K562 (cell line): ENCODE results near the gene PDE3A. TPM values are rescaled to one million over a fixed set of nuclear protein-coding genes. Genes with fewer than 3 reads are reported as not detected.

Source experiments
- ATAC-seq: fragments of 200-7000 bp; cut with Tn5 transposase; 3 replicates; pipeline ENCODE4 v1.9.1; 2020; ENCODE audit warnings: moderate library complexity
- BruUV-seq: library from RNA; stranded (reverse); fragments of 400-500 nt; replicated peaks from 2 replicates; lab custom pipeline; 2021; lab: Mats Ljungman, UMichigan
- CTCF ChIA-PET: fragments of 300-600 bp; formaldehyde crosslinking; extraction: SDS; loops from one replicate; lab custom pipeline; 2021; ENCODE audit warnings: low intra/inter-chr PET ratio; lab: Yijun Ruan, JAX
- POLR2A ChIA-PET: fragments of 300-600, 350-650 bp; sonication (Branson Sonifier 250); formaldehyde crosslinking; extraction: SDS; loops from one replicate; lab custom pipeline; 2021; ENCODE audit warnings: antibody characterized with exemption, inconsistent platforms; lab: Yijun Ruan, JAX
- DNase-seq, 4 experiments: peaks; one replicate each; pipeline versions ENCODE4 v3.0.0 to v3.0.0-alpha.2; 2011 to 2018; ENCODE audit warnings: low spot score in 3 of 4, mixed read lengths in 3 of 4; ENCODE audit errors: extremely low read depth in 1 of 4
- FAIRE-seq: peaks from 2 replicates; lab custom pipeline; 2011; peaks lifted over from hg19 to GRCh38; lab: Jason Lieb, UNC
- H2AFZ ChIP-seq: 2 replicates; pipeline ENCODE4 v1.6.0; 2011; ENCODE audit warnings: low read depth, low read length, control low read depth, inconsistent platforms
- H3K27ac ChIP-seq: fragments of 200-600 bp; 3 replicates; pipeline ENCODE4 v1.8.0; 2011; ENCODE audit warnings: low read depth, mild to moderate bottlenecking, control low read depth, inconsistent platforms, low read length, moderate library complexity, mixed read lengths; ENCODE audit errors: extremely low read depth
- H3K27me3 ChIP-seq, 2 experiments: fragments of 300-600 bp in 1 of 2; 2 replicates in 1 of 2; 3 replicates in 1 of 2; pipeline versions ENCODE4 v1.6.0 to v1.8.0; 2011; ENCODE audit warnings: inconsistent platforms in 2 of 2, low read length in 2 of 2, mild to moderate bottlenecking in 1 of 2, mixed read lengths in 1 of 2, moderate library complexity in 1 of 2; ENCODE audit not compliant: control insufficient read depth in 2 of 2, insufficient read depth in 2 of 2
- H3K36me3 ChIP-seq: fragments of 300-600 bp; 3 replicates; pipeline ENCODE4 v1.8.0; 2011; ENCODE audit warnings: mild to moderate bottlenecking, low read length, inconsistent platforms; ENCODE audit not compliant: control insufficient read depth, insufficient read depth
- H3K4me1 ChIP-seq, 2 experiments: fragments of 200-600 bp in 1 of 2; replicated peaks in 1 of 2; 2 replicates in 1 of 2; 3 replicates in 1 of 2; pipeline versions ENCODE4 v1.5.1 to v1.8.0; 2011; ENCODE audit warnings: inconsistent platforms in 2 of 2, low read length in 2 of 2, mild to moderate bottlenecking in 1 of 2, mixed read lengths in 1 of 2, moderate library complexity in 1 of 2; ENCODE audit not compliant: control insufficient read depth in 2 of 2, insufficient read depth in 2 of 2
- H3K4me2 ChIP-seq: 2 replicates; pipeline ENCODE4 v1.6.1; 2011; ENCODE audit warnings: low read length, control low read depth, inconsistent platforms, mixed read lengths; ENCODE audit not compliant: insufficient read depth
- H3K4me3 ChIP-seq: fragments of 200-600 bp; sonication (generic), shearing (Covaris generic); 2 replicates; pipeline ENCODE4 v1.5.1; 2016; ENCODE audit warnings: control low read depth, inconsistent platforms
- H3K79me2 ChIP-seq: fragments of 200-600 bp; 3 replicates; pipeline ENCODE4 v1.8.0; 2011; ENCODE audit warnings: low read length, inconsistent platforms; ENCODE audit not compliant: control insufficient read depth, insufficient read depth
- H3K9ac ChIP-seq, 2 experiments: 2 replicates each; pipeline versions ENCODE4 v1.6.0 to v1.6.1; 2011; ENCODE audit warnings: low read depth in 2 of 2, low read length in 2 of 2, control low read depth in 1 of 2, inconsistent platforms in 1 of 2, mild to moderate bottlenecking in 1 of 2, mixed read lengths in 1 of 2; ENCODE audit not compliant: insufficient read depth in 1 of 2
- H3K9me1 ChIP-seq: one replicate; pipeline ENCODE4 v1.6.0; 2011; ENCODE audit warnings: inconsistent platforms, mild to moderate bottlenecking, low read length, moderate library complexity; ENCODE audit not compliant: control insufficient read depth, insufficient read depth
- H3K9me3 ChIP-seq: replicated peaks from 2 replicates; pipeline ENCODE4 v1.5.1; 2011; ENCODE audit warnings: low read depth, low read length, inconsistent platforms; ENCODE audit not compliant: control insufficient read depth, insufficient read depth
- H4K20me1 ChIP-seq: replicated peaks from 2 replicates; pipeline ENCODE4 v1.6.1; 2011; ENCODE audit warnings: low read length, inconsistent platforms, mixed read lengths; ENCODE audit not compliant: control insufficient read depth, insufficient read depth
- NR2F6 ChIP-seq: fragments of 450-650 bp; formaldehyde crosslinking; IDR thresholded peaks from 2 replicates; pipeline ENCODE4 v1.4.0; 2020; ENCODE audit warnings: mild to moderate bottlenecking
- PHF21A ChIP-seq: fragments of 450-650 bp; IDR thresholded peaks from 2 replicates; pipeline ENCODE4 v1.6.1; 2017; ENCODE audit warnings: low read depth, borderline replicate concordance
- ZNF165 ChIP-seq: fragments of 250-450 bp; sonication (Bioruptor Pico); IDR thresholded peaks from 2 replicates; pipeline ENCODE4 v1.4.0; 2020; ENCODE audit warnings: borderline replicate concordance
- ZNF445 ChIP-seq: fragments of 250-450 bp; sonication (Bioruptor Pico); IDR thresholded peaks from 2 replicates; pipeline ENCODE4 v1.4.0; 2020; ENCODE audit warnings: low read depth, mild to moderate bottlenecking, moderate library complexity
- WGBS: fragments of 100-300 bp; shearing (Covaris generic); methylation state at CpG from one replicate; pipeline ENCODE4 v1.1.6; 2016; ENCODE audit warnings: low coverage, mixed read lengths; ENCODE audit not compliant: insufficient coverage; ENCODE audit errors: missing lambda C conversion rate; 5-methylcytosine and 5-hydroxymethylcytosine counted together
- in situ Hi-C: fragments of 300-500 bp; cut with MboI; formaldehyde crosslinking; loops from 4 replicates; pipeline ENCODE4 v1.15.0; 2018; ENCODE audit warnings: inconsistent platforms, mixed read lengths
- intact Hi-C: fragments of 100-400 bp; cut with micrococcal nuclease; formaldehyde crosslinking; loops from 2 replicates; pipeline ENCODE4 v1.14.2; 2022
- polyA plus RNA-seq, 8 experiments: library from polyadenylated mRNA; depleted of rRNA in 4 of 8; stranded (reverse) in 5 of 8; unstranded in 3 of 8; fragments of >200 nt; fragmentation: Nextera tagmentation in 2 of 8; fragmentation: Illumina TruSeq in 1 of 8; extraction: Ambion mirVana in 2 of 8; extraction: Trizol in 1 of 8; gene quantifications; 2 replicates each; pipeline versions ENCODE4 v1.2.1 to v1.2.3, GENCODE V29; 2011 to 2014; ENCODE audit warnings: inconsistent platforms in 1 of 8, missing spikeins in 1 of 8
- total RNA-seq, 7 experiments: library from RNA; depleted of rRNA in 6 of 7; stranded (reverse); fragments of >200 nt in 6 of 7; fragmentation: Illumina TruSeq in 2 of 7; extraction: Trizol in 2 of 7; gene quantifications; 2 replicates each; pipeline versions ENCODE4 v1.2.1 to v1.2.3, GENCODE V29; 2011 to 2021; ENCODE audit warnings: low replicate concordance in 1 of 7
- TF ChIP-seq, protein P1 (sequence below): fragments of 200-800 bp; sonication (Bioruptor generic); IDR thresholded peaks from 2 replicates; pipeline ENCODE4 v1.6.1; 2017; ENCODE audit warnings: missing genetic modification characterization, missing compliant biosample characterization

PDE3A gene
- total and polyA plus RNA-seq, 9 of the 15 experiments (the other 6 are each of a cell fraction or from before 2014, with no cell fraction given), result 0.02 TPM; not detected in 8

- intact Hi-C loops, result no loop called here
Measured at GRCh38 chr12:20527417-20528163, 159.3 kb downstream of the PDE3A start.

More at GRCh38 chr12:20527417-20528163, 159.3 kb downstream of the PDE3A start:
- H3K27ac ChIP-seq, result no peak overlapping the region
- no peaks in the 10 kb centered on the region for H4K20me1 ChIP-seq
- WGBS, result 0% methylated on average over 8 of the region's 8 CpGs
- no peak overlapping the region for H3K4me3 ChIP-seq
- no peak overlapping the region for H3K4me2 ChIP-seq
- no peaks in the 10 kb centered on the region for H3K27me3 ChIP-seq
- no peaks in the 10 kb centered on the region for H3K4me1 ChIP-seq
- TF ChIP-seq ZNF165 (CRISPR knock-in tag) (no peak), NR2F6 (CRISPR knock-in tag) (no peak), PHF21A (no peak), ZNF445 (CRISPR knock-in tag) (no peak)
- TF ChIP-seq, protein P1, sequence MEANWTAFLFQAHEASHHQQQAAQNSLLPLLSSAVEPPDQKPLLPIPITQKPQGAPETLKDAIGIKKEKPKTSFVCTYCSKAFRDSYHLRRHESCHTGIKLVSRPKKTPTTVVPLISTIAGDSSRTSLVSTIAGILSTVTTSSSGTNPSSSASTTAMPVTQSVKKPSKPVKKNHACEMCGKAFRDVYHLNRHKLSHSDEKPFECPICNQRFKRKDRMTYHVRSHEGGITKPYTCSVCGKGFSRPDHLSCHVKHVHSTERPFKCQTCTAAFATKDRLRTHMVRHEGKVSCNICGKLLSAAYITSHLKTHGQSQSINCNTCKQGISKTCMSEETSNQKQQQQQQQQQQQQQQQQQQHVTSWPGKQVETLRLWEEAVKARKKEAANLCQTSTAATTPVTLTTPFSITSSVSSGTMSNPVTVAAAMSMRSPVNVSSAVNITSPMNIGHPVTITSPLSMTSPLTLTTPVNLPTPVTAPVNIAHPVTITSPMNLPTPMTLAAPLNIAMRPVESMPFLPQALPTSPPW (CRISPR knock-in tag), result no peak
- H3K9ac ChIP-seq, result no peak overlapping the region
- POLR2A ChIA-PET, result no interaction called here
- no TSS peak for BruUV-seq
- CTCF ChIA-PET, result no interaction called here
- FAIRE-seq (no peak), DNase-seq (no peak), ATAC-seq (no peak)
- H3K79me2 ChIP-seq, result no peaks in the 10 kb centered on the region
- H2AFZ ChIP-seq, result no peak overlapping the region
- no peaks in the 10 kb centered on the region for H3K9me1 ChIP-seq
- in situ Hi-C loops, result no loop called here
- no peaks in the 10 kb centered on the region for H3K9me3 ChIP-seq
- H3K36me3 ChIP-seq, result no peaks in the 10 kb centered on the region
